Measurements from ENCODE around the gene GLP1R. TPM values are rescaled to one million over a fixed set of nuclear protein-coding genes. Genes with fewer than 3 reads are reported as not detected.

Gene GLP1R
- total and polyA plus RNA-seq, 2 of the 13 experiments (the other 11 are each of a cell fraction or from before 2014, with no cell fraction given) = not detected

DNA sequence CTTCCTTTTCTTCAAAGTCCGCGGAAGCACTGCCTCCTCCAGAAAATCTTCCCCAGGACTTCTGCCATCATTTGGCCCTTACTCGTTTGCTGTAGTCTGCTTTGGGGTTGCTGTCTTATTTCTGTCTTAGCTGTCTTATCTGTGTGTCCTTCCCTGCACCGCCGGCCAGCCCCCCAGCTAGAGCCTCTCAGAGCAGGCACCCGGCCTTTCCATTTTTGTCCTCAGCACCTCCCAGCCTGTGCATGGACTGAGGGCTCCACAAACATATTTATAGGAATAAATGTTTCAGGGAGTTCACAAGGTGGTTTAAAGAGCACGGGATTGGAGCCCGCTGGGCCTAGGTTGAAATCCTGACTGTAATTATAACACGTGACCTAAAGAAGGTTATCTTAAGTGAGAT lies 8.1 kb downstream of the GLP1R start (continued):
- TF ChIP-seq ZBTB40 (IDR thresholded peaks at IDR 0.05) (no peak), ZBTB40 (CRISPR knock-in tag; IDR thresholded peaks at IDR 0.05) (no peak), CREB1 (IDR thresholded peaks at IDR 0.05) (no peak), CREB1 (CRISPR knock-in tag; IDR thresholded peaks at IDR 0.05) (no peak), HOXA3 (CRISPR knock-in tag; IDR thresholded peaks at IDR 0.05) (no peak)
